Stimulated activated CD8-positive, alpha-beta memory T cell treated with anti-CD3 and anti-CD28 coated beads, Interleukin-4, amount 100 ng/mL, for 48 hours (primary cell): Measurements from ENCODE around the gene KCNK16.

Source experiments
- DNase-seq: peaks from one replicate; pipeline ENCODE4 v3.0.0-alpha.2; 2020

Gene KCNK16

GRCh38 chr6:39322306-39322850, at the start of gene KCNK16:
Gene KCNK16, minus strand, starts transcription at chr6:39322702. Its CDS starts 162 bp downstream, at chr6:39322540.
- DNase-seq, result no peak

- no peak for DNase-seq
Observed at GRCh38 chr6:39370390-39370789, 47.9 kb upstream of the KCNK16 start.

- DNase-seq, result no peak
Observed at GRCh38 chr6:39369987-39370386, 47.5 kb upstream of the KCNK16 start.

- DNase-seq, result no peak
Observed at GRCh38 chr6:39367700-39368099, 45.2 kb upstream of the KCNK16 start.

GRCh38 chr6:39366931-39367618, 44.6 kb upstream of the KCNK16 start:
- DNase-seq, result no peak

- no peak for DNase-seq
Observed at GRCh38 chr6:39365281-39366074, 43.0 kb upstream of the KCNK16 start.

- DNase-seq, result no peak
Observed at GRCh38 chr6:39363280-39363679, 40.8 kb upstream of the KCNK16 start.

GRCh38 chr6:39362487-39362865, 40.0 kb upstream of the KCNK16 start:
- DNase-seq, result no peak

- DNase-seq, result peak; percentile 72
Observed at GRCh38 chr6:39361657-39362486, 39.4 kb upstream of the KCNK16 start.

- DNase-seq, result no peak
Observed at GRCh38 chr6:39360378-39360777, 37.9 kb upstream of the KCNK16 start.

GRCh38 chr6:39357998-39358686, 35.6 kb upstream of the KCNK16 start:
- no peak for DNase-seq

GRCh38 chr6:39353698-39354315, 31.3 kb upstream of the KCNK16 start:
- DNase-seq, result no peak

GRCh38 chr6:39350723-39351505, 28.4 kb upstream of the KCNK16 start:
- no peak for DNase-seq

GRCh38 chr6:39348740-39349139, 26.2 kb upstream of the KCNK16 start:
- no peak for DNase-seq

GRCh38 chr6:39347906-39348585, 25.5 kb upstream of the KCNK16 start:
- DNase-seq, result peak; percentile 84

- DNase-seq, result no peak
Observed at GRCh38 chr6:39347206-39347605, 24.7 kb upstream of the KCNK16 start.

GRCh38 chr6:39344821-39345280, 22.3 kb upstream of the KCNK16 start:
- no peak for DNase-seq

GRCh38 chr6:39343396-39343870, 20.9 kb upstream of the KCNK16 start:
- no peak for DNase-seq

GRCh38 chr6:39342692-39343395, 20.3 kb upstream of the KCNK16 start:
- DNase-seq, result no peak

GRCh38 chr6:39341937-39342336, 19.4 kb upstream of the KCNK16 start:
- DNase-seq, result no peak
